T-helper 1 cell treated with Interleukin-12 subunit alpha and Interleukin-12 subunit beta and Interleukin-4 antibody, amounts not matched to agents 30 μg/mL and 1 μg/mL, for 36 hours (primary cell): ENCODE data around the gene AVPR2.

Experiments used
- H3K27ac Mint-ChIP-seq: one replicate; pipeline ENCODE4 v1.8.0; 2021; ENCODE audit warnings: mild to moderate bottlenecking, mixed read lengths
- H3K27me3 Mint-ChIP-seq: one replicate; pipeline ENCODE4 v1.8.0; 2021; ENCODE audit warnings: low read depth, mixed read lengths
- H3K36me3 Mint-ChIP-seq: one replicate; pipeline ENCODE4 v1.8.0; 2021; ENCODE audit warnings: low read depth, mixed read lengths
- H3K4me1 Mint-ChIP-seq: one replicate; pipeline ENCODE4 v1.8.0; 2021; ENCODE audit warnings: low read depth, mixed read lengths
- H3K4me3 Mint-ChIP-seq: one replicate; pipeline ENCODE4 v1.8.0; 2021; ENCODE audit warnings: mild to moderate bottlenecking, moderate library complexity, mixed read lengths
- H3K9me3 Mint-ChIP-seq: one replicate; pipeline ENCODE4 v1.8.0; 2021; ENCODE audit warnings: mixed read lengths

Gene AVPR2

DNA sequence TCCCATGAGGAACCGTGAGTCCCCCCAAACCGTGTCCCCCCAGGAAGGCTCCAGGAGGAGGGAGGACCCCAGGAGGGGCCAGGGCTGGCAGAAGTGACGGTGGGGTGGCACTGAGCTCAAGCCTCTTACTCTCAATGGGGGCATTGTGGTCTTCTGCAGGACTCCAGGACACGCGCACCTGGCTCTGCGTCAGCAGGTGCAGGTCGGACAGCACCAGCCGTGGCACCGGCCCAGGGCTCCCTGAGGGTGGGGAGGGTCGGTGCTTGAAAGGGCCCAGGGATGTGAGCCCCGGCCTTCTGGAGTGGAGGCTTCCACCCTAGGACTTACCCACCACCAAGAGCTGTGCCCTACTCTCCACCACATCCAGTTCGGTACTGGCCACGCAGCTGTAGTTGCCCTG is 36.8 kb upstream of the AVPR2 start:
- no peaks in the 10 kb centered on the region for H3K9me3 Mint-ChIP-seq
- peaks cover 3% of the 10 kb centered on the region for H3K27me3 Mint-ChIP-seq
- H3K4me3 Mint-ChIP-seq = no peak overlapping the region
- no peaks in the 10 kb centered on the region for H3K4me1 Mint-ChIP-seq
- H3K27ac Mint-ChIP-seq = no peak overlapping the region
- no peaks in the 10 kb centered on the region for H3K36me3 Mint-ChIP-seq

DNA sequence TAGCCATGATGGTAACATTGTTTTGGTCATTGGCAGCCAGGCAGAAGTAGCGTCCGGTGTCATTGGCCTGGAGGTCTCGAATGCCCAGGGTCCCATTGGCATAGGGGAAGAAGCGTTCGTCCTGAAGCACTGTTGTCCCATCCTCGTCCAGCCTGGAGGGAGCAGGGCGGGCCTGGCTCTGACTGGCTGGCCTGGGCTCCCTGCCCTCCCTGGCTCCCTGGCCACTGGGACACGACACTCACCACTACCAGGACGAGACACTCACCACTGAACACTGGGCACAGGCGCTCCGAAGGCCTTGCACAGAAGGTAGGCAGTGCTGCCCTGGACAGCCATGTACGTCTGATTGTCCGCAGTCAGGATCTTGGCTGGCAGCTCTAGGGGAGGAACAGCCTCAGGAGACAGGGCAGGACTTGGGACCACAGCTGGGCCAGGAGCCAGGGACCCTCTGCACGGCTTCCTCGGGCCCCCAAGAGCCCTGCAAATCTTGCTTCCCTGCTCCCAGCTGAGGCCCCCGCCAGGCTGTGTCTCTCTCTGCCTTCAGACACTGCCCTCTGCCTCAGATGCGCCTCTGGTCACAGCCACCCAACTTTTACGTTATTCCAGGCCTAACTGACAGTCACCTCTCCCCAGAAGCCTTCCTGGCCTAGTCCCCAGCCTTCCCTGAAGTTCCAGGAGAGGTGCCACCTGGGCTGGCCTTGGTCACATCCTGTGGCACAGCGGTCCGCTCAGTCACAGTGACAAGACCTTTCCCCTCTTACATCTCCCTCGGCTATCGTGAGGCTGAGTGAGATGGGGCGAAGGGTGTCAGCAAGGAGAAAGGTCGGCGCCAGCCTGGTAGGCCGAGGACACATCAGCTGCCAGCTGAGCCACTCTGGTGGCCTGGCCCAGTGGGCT is 35.6 kb upstream of the AVPR2 start:
- H3K4me3 Mint-ChIP-seq = no peak overlapping the region

DNA sequence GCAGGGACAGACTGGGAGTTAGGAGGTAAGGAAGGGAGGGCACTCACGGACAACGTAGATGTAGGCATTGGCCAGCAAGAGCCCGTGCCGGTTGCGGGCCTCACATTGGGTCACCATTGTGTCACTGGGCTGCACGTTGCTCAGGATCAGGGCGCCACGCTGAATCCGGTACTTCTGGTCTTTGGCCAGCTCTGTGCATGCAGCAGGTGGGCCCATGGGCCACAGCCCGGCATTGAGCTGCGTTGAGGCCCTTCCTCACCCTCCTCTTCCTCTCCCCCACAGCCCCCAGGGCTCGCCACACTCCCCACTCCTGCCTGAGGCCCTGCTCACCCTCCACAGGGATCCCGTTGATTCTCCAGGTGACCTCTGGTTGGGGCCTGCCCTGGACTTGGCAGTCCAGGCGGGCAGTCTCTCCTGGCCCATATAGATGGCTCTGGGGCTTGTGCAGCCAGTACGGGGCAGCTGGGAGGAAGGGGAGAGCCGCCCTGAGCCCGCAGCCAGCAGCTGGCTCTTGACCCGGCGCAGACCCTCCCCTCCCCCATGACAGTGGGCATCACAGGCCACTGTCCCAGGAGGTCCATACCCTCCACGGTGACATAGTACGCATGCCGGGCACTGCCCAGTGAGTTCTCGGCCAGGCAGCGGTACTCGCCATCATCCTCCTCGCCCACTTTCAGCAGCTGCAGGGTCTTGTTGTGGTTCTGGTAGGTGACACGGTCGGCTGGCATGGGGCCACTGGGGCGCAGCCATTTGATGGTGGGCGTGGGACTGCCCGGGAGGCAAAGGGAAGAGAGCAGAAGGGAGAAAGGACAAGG is 34.8 kb upstream of the AVPR2 start:
- Mint-ChIP-seq H3K9me3 (no peaks in the 10 kb centered on the region), H3K4me1 (no peaks in the 10 kb centered on the region), H3K27ac (no peak overlapping the region), H3K4me3 (no peak overlapping the region), H3K27me3 (peaks cover 8% of the 10 kb centered on the region), H3K36me3 (no peaks in the 10 kb centered on the region)

More for the DNA sequence above, 35.6 kb upstream of the AVPR2 start:
- Mint-ChIP-seq H3K36me3 (no peaks in the 10 kb centered on the region), H3K27me3 (peaks cover 5% of the 10 kb centered on the region), H3K27ac (no peak overlapping the region), H3K9me3 (no peaks in the 10 kb centered on the region), H3K4me1 (no peaks in the 10 kb centered on the region)

DNA sequence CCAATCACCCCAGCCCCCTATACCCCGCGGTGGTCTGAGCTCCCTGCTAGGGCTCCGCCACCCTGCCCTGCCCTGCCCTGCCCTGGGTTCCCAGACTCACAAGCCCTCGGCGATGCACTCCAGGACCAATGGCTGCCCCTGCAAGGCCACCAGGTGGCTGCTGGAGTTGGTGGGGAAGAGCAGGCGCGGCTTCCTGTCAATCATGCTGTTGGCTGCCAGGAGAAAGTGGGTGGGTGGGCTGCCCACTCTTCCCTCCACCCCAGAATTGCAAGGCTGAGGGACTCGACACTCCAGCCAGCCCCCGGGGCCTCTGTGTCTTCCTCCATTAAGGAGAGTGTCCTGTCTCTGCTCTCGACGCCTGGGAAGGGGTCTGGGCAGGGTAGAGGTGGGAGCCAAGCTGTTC is 34.2 kb upstream of the AVPR2 start:
- no peak overlapping the region for H3K4me3 Mint-ChIP-seq
- no peaks in the 10 kb centered on the region for H3K36me3 Mint-ChIP-seq
- no peak overlapping the region for H3K27ac Mint-ChIP-seq
- H3K27me3 Mint-ChIP-seq = peaks cover 9% of the 10 kb centered on the region
- H3K4me1 Mint-ChIP-seq = no peaks in the 10 kb centered on the region
- H3K9me3 Mint-ChIP-seq = no peaks in the 10 kb centered on the region

DNA sequence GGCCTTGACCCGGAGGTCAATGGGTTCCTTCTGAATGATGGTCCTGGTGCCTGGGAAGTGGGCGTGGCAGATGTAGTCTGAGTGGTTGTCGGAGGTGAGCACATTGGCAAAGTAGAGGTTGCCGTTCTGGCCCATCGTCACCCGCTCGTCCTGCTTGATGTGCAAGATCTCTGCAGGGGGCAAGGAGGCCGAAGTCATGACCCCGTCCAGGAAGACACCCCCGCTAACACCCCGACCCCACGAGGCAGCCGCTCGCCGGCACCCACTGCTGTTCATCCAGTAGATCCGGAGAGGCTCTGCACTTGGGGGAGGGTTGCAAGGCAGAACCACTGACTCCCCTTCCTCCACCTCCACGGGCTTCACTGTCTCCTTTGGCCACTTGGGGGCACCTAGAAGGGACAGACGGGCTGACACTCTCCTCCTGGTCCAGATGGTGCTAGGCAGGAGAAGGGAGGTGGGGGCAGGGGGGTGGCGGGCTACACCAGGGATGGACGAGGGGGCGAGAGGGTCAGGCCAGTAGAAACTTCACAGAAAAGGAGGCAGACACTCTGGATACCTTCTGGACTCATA is 33.6 kb upstream of the AVPR2 start:
- H3K4me1 Mint-ChIP-seq = no peaks in the 10 kb centered on the region
- H3K27ac Mint-ChIP-seq = no peak overlapping the region
- H3K4me3 Mint-ChIP-seq = no peak overlapping the region
- H3K9me3 Mint-ChIP-seq = no peaks in the 10 kb centered on the region
- no peaks in the 10 kb centered on the region for H3K36me3 Mint-ChIP-seq
- peaks cover 9% of the 10 kb centered on the region for H3K27me3 Mint-ChIP-seq

DNA sequence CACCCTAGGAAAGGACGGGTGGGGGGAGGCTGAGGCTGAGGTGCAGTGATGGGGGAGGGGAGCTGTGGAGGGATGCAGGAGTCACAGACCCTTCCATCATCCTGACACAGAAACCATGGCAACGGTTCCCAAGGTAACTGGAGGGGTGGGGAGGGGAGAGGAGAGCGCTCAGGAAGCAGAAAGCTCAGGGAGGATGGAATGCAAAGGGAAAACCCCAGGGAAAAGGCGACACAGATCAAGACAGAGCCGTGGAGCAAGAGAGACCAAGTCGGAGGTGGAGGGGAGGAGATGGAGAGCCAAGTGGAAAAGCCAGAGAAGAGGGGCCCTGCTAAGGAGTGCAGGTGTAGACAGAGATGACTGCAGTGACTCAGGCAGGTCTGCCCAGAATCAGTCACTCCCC is 33.0 kb upstream of the AVPR2 start:
- Mint-ChIP-seq H3K27ac (no peak overlapping the region), H3K4me3 (no peak overlapping the region), H3K27me3 (peaks cover 11% of the 10 kb centered on the region), H3K4me1 (peaks cover 2% of the 10 kb centered on the region), H3K36me3 (no peaks in the 10 kb centered on the region), H3K9me3 (no peaks in the 10 kb centered on the region)

DNA sequence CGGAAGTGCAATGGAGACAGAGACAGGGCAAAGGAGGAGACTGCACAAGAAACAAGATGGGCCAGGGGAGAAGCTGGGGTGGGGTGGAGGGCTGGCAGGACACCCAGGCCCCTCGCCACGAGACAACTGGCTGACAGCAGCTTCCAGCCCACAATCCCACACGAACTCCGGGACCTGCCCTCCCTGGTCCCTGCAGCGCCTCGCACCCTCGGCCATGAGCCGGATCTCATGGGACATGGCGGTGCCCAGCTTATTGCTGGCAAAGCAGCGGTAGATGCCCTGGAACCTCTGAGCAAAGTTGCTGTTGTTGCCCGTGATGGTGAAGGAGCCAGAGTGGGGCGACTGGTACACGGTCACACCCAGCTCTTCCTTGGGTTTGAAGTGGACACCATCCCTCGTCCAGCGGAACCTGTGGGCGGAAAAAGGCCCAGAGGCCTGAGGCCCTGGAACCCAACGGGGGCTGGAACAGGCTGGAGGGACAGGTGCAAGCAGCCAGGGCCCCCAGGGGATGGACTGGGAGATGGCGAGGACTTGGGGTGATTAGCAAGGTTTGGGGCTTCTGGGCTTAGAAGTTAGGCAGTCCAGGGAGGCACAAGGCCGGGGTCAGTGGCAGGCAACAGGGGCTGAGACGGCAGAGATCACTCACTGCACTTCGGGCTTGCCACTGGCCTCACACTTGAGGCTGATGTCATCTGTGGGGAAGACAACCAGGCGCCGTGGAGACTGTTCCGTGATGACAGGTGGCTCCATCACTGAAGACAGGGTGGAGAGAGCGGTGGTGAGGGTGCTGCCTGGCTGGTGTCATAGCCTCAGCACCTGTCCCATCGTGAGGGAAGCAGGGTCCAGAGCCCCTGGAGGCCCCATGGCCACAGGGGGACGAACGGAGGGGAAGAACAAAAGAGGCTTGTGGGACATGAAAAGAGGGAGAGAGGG is 32.3 kb upstream of the AVPR2 start:
- H3K4me1 Mint-ChIP-seq = peaks cover 2% of the 10 kb centered on the region

DNA sequence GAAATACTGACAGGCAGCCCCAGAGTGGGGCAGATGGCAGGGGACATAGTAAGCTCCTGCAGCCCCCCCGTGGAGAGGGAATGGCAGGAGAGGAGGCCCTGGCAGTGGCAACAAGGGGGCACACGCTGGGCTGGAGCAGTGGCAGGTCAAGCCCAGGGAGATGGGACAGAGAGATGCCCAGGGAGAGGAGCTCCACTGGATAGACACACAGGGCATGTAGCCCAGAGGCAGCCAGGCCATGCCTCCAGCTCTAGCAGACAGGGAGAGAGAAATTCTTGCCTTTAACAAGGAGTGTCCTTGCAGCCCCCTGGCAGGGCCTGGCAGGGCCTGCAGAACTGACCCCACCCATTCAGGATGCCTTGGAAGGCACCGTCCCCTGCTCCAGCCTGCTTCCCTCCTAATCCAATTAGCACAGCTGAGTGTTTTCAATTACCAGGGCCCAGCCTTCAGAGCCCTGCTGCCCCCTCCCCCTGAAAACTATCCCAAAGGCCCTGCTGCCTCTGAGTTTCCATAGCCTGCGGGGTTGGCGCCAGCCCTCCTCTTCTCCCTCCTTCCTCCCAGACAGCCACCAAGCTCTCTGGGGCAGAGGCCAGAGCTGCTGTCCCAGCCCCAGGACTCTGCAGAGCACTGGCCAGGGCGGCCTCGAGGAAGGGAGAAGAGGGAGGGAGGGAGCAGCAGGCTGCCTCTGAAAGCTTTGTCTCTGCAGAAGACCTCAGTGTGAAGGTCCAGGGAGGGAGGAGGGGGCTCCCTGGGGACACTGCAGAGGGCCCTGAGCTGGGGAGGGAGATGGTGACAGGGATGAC is 31.0 kb upstream of the AVPR2 start:
- H3K36me3 Mint-ChIP-seq = no peaks in the 10 kb centered on the region
- no peaks in the 10 kb centered on the region for H3K9me3 Mint-ChIP-seq
- H3K4me3 Mint-ChIP-seq = no peak overlapping the region
- H3K4me1 Mint-ChIP-seq = peaks cover 10% of the 10 kb centered on the region
- H3K27me3 Mint-ChIP-seq = peaks cover 11% of the 10 kb centered on the region
- no peak overlapping the region for H3K27ac Mint-ChIP-seq

More for the DNA sequence above, 32.3 kb upstream of the AVPR2 start:
- H3K27ac Mint-ChIP-seq = no peak overlapping the region
- no peaks in the 10 kb centered on the region for H3K36me3 Mint-ChIP-seq
- H3K4me3 Mint-ChIP-seq = no peak overlapping the region
- peaks cover 11% of the 10 kb centered on the region for H3K27me3 Mint-ChIP-seq
- H3K9me3 Mint-ChIP-seq = no peaks in the 10 kb centered on the region

DNA sequence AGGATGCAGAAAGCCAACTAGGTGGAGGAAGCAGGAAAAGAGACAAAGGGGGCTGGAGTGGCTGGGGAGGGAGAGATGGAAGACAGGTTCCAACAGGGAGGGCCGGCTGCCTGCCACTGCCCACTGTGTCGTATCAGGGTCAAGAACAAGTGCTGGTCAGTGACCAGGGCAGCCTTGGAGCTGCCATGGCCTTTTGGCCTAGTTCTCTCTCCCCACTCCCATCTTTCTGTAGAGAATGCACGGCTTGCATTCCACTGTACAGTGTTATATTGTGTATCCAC is 30.4 kb upstream of the AVPR2 start:
- H3K36me3 Mint-ChIP-seq = no peaks in the 10 kb centered on the region
- H3K9me3 Mint-ChIP-seq = no peaks in the 10 kb centered on the region
- no peak overlapping the region for H3K27ac Mint-ChIP-seq
- H3K27me3 Mint-ChIP-seq = peaks cover 11% of the 10 kb centered on the region
- H3K4me3 Mint-ChIP-seq = no peak overlapping the region
- H3K4me1 Mint-ChIP-seq = peaks cover 14% of the 10 kb centered on the region

DNA sequence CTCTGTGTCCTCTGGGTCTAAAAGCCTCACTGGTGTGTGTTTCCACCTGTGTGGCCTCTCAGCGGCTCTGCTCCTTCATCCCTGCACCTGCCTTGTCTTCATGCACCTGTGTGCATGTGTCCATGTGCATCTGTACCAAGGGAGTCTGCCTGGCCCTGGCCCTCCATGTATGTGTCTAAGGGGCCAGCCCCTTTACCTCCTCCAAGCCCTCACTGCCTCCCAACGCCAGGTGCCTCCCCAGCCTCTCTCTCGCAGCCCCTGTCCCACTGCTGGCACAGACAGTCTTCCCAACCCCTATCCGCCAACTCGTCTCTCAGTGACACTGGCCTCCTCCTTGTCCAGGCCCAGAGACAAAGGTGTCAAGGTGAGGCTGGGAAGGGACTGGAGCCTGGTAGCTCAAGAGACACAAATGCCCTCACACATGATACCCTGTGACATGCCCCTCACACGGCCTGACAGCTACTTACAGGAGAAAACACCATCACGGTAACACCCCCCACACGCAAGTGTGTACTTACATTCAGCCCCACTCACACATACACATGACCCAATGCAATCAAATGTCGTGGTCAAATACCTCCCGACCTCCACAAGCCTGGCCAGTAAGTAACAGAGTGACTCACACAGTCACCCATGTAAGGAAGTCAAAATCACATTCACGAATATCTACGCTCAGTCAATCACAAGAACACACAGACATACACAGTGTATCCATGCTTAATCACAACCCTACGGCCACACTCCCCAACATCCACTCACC is 29.9 kb upstream of the AVPR2 start:
- no peaks in the 10 kb centered on the region for H3K36me3 Mint-ChIP-seq
- no peak overlapping the region for H3K27ac Mint-ChIP-seq
- H3K9me3 Mint-ChIP-seq = no peaks in the 10 kb centered on the region
- peaks cover 11% of the 10 kb centered on the region for H3K27me3 Mint-ChIP-seq
- no peak overlapping the region for H3K4me3 Mint-ChIP-seq
- H3K4me1 Mint-ChIP-seq = peaks cover 17% of the 10 kb centered on the region

DNA sequence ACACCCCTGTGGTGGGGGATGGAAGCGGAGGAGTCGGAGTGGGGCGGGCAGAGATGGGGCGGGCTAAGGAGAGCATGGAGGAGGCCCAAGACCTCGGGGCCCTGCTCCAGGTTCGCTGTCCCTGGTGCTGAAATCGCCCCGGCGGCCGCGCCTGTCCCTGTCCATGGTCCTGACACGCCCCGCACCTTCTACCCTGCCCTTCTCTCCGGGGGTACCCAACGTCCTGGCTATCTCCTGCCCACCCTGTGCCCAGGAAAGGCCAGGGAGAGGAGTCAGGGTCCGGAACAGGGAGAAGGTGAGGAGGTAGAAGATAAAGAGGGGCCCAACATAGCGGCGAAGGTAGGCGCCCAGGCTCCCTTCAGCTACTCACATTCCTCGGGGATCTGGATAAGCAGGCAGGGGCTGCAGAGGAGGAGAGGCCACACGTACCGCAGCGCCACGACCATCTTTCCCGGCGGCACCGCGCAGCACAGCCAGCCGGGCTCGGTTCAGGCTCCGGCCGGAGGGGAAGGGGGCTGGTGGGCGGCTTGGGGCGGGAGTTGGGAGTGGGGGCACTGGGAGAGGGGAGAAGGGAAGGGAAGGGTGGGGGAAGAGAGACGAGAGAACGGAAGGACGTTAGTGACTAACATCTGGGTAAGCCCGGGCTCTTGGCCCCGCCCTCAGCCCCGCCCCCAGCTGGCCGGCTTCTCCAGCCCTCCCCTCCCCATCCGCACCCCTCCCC is 28.9 kb upstream of the AVPR2 start:
- Mint-ChIP-seq H3K36me3 (no peaks in the 10 kb centered on the region), H3K4me1 (peaks cover 17% of the 10 kb centered on the region), H3K27ac (no peak overlapping the region), H3K27me3 (peaks cover 11% of the 10 kb centered on the region), H3K9me3 (no peaks in the 10 kb centered on the region), H3K4me3 (no peak overlapping the region)

DNA sequence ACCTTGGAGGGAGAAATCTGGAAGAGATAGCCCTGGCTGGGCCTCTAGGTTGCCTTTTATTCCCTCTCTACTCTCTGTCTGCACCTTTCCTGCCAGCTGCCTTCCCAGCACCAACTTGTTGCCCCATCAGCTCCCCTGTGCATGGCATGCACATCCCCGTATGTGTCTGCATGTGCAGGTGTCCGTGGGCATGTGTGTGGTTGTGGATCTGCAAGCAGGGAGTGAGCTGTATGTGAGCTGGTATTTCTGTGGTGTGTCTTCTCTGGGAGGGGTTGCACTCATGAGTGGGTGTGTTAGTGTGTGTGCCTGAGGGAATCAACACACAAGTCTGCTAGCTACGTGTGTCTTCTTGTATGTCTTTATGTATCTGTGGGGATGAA is 28.4 kb upstream of the AVPR2 start:
- H3K9me3 Mint-ChIP-seq = no peaks in the 10 kb centered on the region
- peak overlapping the region; percentile 50 for H3K27ac Mint-ChIP-seq
- H3K36me3 Mint-ChIP-seq = no peaks in the 10 kb centered on the region
- peaks cover 17% of the 10 kb centered on the region for H3K4me1 Mint-ChIP-seq
- peaks cover 11% of the 10 kb centered on the region for H3K27me3 Mint-ChIP-seq
- no peak overlapping the region for H3K4me3 Mint-ChIP-seq
